Left kidney (tissue), 2 donors: Measurements from ENCODE around the gene SPON2. TPM values are rescaled to one million over a fixed set of nuclear protein-coding genes. Genes with fewer than 3 reads are reported as not detected.
A peak's percentile ranks its signal among the peaks of the same experiment; 100 is the strongest.

Source experiments
- DNase-seq: peaks from one replicate; pipeline ENCODE4 v3.0.0-alpha.2; 2013
- polyA plus RNA-seq: library from polyadenylated mRNA; unstranded; fragments of 120-200 nt; gene quantifications from one replicate; pipeline ENCODE4 v1.2.1, GENCODE V29; 2013; ENCODE audit not compliant: insufficient read length

The SPON2 gene
- polyA plus RNA-seq, 1 donor: 10.8 TPM

- no peak for DNase-seq
Measured at GRCh38 chr4:1174941-1175634, 2.7 kb upstream of the SPON2 start.

- no peak for DNase-seq
Measured at GRCh38 chr4:1172971-1173757, 781 bp upstream of the SPON2 start.

DNA sequence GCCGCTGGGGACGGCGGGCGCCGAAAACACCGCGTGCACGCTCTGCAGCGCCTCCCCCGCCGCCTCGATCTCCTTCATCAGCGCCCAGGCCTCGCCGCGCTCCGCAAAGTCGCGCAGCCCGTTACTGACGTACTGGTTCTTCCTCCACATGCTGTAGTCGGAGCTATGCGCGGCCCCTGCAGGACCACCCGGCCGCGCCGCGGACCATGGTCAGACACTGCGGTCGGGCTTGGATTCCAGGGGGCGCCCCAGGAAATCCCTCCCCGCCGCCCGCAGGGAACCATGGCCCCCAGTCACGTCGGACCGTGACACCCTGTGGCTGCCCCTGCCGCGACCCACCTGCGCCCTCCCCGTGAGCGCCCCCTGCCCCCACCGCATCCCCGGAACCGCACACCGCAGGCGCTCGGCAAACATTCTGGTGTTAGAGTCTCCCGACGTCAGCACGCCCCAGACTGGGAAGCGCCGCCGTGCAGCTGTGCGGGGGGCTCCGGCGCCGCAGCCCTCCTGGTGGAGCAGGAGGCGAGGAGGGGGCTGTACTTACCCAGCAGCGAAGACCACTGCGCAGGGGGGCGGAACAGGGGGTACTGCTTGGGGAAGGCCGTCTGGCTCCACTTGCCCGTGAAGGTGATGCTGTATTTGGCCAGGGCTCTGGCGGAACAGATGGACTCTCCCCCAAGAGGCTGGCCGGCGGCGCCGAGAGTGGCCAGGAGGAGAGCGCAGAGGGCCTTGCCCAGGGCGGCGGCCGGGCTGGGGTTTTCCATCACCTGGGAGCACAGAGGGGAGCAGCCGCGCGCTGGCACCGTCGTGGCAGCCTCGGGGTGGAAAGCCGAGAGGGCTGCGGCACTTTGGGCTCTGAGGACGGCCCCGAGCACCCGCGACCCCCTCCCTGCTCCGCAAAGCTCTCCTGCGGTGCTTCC, 814 bp downstream of the SPON2 start:
- DNase-seq: no peak

GRCh38 chr4:1170976-1171310, 1.4 kb downstream of the SPON2 start:
- no peak for DNase-seq

DNA sequence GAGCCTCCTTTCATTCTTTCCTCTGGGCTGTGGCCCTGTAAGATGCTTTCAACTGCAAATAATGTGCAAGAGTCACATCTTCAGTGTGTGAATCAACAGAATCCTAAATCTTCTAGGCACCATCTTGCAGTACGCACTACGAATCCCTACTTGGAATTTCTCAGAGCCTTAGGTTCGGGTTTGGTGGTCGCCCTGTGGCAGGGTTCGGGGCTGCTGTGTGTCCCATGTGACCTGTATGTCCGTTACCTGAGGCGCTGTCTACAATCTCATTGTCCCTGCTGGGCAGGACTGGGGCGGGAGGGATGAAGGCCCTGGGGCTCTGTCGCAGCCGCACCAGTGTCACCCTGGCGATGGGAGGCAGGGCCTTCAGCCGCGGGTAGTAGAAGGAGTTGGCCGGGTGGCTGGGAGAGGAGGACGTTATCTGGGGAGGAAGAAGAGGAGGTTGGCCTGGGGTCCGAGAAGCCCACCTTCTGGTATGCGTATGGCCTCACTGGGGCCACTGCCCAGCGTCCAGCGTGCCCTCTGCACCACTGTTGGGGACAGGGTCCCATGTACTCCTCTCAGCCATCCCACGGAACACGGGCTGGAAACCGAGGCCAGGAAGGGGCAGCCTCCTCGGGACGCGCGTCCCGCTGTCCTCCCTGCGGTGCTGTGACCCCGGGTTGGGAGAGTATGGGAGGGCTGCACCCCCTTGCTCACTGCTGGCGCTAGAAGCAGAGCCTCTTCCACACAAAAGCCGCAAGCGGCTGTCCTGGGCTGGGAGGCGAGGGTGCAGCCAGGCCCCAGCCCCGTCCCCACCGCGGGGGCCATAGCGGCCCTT, 2.0 kb downstream of the SPON2 start:
- no peak for DNase-seq

DNA sequence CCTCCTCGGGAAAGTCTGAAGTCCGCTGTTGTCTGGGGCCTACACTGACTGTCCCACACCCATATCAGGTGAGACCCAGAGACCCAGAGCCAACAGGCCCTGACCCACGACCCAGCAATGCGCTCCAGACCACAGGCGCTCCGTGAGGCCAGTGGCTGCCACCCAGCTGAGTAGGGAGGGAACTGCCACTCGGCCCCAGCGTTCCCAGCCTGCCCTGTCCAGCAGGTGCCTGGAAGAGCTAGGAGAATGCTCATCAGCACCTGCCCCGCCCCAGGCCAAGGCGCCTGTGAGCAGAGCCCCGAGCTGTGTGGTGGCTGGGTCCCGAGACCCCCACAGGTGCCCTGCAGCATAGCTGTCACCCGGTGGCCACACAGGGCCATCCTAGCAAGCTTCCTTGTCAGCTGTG, 2.7 kb downstream of the SPON2 start:
- DNase-seq: no peak

DNA sequence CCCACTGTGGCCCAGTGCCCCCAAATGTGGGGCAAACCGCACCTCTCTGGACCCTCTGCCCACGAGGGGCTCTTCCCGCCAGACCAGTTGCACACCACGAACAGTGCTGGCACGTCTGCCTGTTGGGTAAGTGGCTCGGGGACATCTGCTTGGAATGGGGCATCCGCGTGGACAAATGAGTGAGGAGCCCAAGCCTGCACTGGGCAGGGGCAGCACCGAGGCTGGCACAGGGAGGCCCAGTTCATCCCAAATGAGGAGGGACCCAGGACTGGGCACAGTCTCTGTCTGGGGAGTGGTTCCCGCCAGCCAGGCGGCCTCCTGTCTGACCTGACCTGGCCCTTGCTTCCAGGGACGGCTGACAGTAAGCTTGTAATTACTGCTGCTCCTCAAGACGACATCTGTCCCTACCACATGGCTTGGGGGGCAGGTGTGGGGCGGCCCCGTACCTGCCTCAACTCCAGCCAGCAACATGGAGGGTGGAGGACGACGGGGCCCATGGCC, 3.2 kb downstream of the SPON2 start:
- DNase-seq: no peak

DNA sequence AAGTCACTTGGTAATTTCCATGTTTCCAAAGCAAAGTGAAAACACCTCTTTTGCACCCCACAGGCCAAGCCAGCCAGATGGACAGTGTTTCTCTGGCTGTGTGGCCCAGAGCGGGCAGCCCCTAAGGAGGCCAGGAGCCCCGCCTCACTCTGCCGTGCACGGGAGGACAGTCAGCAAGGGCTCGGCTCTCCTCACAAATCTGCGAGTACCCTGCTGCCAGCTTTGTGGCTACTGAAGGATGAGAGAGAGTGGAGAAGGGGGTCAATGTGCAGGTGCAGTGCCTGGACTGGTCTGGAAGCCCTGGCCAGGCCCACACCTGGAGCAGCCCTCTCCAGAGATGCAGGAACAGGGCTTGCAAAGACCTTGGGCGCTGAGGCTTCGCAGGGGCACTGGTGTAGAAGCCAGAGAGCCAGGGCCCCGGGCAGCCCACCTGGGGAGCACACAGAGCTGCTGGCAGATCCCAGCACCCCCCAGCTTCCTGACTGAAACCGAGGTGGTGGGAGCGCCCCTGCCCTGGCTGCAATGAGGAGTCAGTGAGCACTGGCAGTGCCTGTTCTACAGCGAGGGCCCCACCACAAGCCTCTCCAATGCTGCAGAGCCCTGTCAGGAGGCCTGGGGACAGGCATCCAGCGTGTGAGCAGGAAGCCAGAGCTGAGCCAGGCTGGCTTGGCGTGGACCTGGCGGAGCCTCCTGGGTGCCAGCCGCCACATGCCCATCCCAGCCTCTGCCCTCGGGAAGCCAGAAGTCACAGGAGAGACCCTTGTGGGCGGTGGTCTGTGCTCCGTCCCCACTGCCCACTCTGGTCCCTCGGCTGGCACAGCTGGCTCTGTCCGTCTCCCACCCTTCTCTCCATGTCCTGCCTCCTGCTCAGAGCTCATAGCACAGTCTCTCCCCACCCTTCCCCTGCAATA, 3.9 kb downstream of the SPON2 start:
- DNase-seq: no peak

DNA sequence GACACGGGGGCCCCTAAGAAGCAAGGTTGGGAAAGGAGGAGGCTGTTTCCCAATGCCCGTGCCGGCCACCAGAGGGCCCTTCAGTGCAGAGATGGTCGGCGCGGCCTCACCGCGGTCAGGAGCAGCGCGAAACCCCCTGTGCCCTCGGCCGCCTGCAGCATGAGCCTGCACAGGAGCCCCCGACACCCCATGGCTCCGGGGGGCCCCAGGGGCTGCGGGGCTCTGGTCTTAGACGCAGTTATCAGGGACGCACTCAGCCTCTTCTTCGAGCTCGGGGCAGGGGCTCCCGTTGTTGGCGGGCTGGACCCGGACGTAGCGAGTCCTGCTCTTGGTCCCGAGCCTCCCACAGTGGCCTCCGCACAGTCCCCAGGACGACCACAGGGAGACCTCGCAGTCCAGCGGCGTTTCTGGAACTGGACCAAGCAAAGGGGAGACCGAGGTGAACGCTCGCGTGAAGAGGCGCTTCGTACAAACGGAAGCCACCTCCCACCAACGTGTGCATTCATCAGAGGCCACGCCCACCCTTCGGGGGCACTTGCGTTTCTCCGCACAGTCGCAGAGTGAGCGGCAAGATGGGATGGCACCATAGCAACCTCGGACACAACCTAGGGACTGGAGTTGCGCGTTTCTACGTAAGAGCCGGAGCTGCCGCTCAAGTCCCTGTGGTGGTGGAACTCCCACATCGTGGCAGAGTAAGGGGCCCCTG, 5.0 kb downstream of the SPON2 start:
- DNase-seq: peak; percentile 76

DNA sequence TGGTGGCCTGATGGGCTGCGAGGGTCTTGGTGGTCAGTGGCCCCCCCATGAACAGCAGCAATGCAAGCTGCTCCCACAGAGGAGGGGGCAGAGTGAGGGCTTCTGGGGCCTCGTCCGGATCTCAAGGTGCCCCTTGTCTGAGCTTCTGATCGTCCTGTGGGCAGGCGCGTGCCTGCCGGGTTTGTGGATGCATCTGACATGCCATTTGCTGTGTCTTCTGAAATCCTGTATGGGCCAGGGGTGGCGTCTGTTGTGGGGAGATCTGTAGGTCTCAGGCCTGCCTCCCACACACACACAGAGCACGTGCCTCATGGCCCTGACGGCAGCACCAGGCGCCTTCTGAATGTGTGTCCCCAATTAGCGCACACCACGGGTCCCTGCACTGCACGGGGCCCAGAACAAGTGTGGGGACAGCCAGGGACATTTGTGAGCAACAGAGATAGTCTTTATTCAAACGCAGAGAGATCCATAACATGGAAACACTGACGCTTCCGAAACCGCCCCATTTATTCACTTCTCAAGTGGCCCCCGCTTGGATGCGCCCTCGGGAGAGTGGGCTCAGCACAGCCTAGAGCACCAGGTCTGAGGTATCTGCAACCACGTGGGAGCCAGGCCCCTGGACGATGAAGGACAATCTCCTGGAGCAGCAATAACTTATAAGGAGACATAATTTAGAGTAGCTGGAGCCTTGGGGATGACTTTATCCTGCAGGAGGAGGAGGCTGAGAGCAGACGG, 5.7 kb downstream of the SPON2 start:
- DNase-seq: no peak

DNA sequence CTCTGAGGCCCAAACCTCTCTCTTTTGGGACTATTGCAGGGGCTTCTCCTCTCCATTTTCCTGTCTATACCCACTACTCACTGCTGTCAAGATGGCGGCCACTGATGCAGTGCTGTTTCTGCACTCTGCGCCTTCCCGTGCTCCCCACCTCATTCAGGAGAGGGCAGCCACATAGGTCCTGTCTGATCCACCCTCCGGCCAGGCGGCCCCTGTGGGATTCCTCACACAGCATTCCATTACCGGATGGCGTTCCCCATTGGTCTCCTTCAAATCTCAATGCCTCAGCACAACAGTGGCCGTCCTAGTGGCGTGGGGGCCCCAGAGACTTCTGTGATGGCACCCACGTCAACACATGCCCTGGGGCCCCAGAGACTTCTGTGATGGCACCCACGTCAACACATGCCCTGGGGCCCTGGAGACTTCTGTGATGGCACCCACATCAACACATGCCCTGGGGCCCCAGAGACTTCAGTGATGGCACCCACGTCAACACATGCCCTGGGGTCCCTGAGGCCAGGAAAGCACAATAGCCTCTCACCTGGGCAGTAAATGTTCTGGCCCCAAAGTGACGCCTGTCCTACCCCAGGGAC, 7.3 kb downstream of the SPON2 start:
- DNase-seq: no peak

- DNase-seq: no peak
Measured at GRCh38 chr4:1164444-1164843, 7.9 kb downstream of the SPON2 start.

DNA sequence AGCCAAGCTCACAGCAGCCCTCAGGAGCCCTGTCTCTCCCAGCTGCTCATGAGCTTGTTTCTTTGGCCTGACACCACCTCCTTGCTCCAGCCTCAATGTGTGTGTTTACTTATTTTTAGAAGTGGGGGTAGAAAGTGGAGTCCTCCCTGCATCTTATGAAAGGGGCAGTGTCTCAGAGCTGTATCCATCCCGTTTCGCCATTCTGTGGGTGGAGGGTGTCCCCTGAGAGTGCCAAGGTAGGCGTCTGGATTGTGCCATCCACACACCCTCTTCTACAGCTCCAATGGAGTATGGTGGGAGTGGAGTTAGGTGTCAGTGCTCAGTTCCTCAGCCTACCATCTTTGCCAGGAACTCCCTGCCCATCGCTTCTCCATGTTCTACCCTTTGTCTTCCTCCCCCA, 8.3 kb downstream of the SPON2 start:
- DNase-seq: no peak

DNA sequence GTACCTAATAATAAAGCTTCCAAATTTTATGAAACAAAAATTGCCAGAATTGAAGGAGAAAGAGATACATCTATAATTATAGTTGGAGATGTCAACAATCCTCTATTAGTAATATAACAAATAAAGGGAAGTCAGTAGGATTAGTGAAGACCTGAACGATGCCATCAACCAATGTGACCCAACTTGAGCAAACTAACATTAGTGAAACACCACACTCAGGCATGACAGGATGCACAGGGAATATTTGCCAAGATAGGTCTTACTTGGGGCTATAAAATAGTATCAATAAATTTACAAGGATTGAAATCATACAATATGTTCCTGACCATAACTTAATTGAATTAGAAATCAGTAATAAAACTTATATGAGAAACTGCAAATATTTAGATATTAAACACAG, 12.0 kb downstream of the SPON2 start:
- DNase-seq: no peak

GRCh38 chr4:1156069-1156468, 16.3 kb downstream of the SPON2 start:
- no peak for DNase-seq

GRCh38 chr4:1155314-1155713, 17.1 kb downstream of the SPON2 start:
- no peak for DNase-seq

DNA sequence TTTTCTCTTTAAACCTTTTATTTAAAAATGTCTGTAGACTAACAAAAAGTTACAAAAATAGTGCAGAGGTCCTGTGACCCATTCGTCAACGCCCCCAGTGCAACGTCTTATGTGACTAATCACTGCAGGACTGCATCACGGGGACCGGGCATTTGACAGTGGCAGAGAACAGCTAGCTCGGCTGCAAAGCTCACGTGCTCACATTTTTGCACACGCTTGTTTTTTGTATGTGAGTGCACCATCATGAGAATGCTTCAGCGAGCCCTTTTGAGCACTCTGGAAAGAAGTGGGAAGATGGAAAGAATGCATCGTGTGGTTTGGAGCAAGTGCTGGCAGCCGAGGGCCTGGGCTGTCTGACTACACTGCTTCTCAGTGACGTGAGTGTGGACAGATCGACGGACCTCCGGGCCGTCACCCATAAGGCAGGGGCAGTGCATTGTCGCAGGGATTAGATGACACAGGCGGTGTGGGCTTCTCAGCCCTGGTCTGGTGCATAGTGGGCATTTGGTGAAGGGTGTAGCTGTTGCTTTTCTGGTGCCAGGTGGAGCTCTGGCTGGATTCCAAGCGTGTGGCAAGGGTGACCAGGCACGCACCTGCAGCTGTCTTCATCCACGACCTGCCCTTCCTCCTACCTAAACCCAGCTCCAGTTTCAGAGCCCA, 17.7 kb downstream of the SPON2 start:
- no peak for DNase-seq

- DNase-seq: no peak
Measured at GRCh38 chr4:1154126-1154522, 18.3 kb downstream of the SPON2 start.
